ENCODE data around the gene COLEC12.
"Not testable (repeated sequence)": the region's sequence is repeated elsewhere in the genome, so short reads cannot be mapped to it uniquely, and the experiment has no call there.

COLEC12 gene

GRCh38 chr18:410047-410455 lies 90.5 kb downstream of the COLEC12 start:
- no peak for DNase-seq
- Histone ChIP-seq H3K36me3 (no peaks in the 10 kb centered on the region), H3K9me3 (ENCODE audit: severe bottlenecking) (peaks cover 9% of the 10 kb centered on the region), H3K27me3 (ENCODE audit: insufficient read depth, low read depth, severe bottlenecking) (no peaks in the 10 kb centered on the region), H3K4me3 (ENCODE audit: low read depth, low read length) (no peak overlapping the region), H3K27ac (no peak overlapping the region)
- no peak for TF ChIP-seq CTCF (IDR thresholded peaks at IDR 0.05; ENCODE audit: low read depth, low read length)

- Histone ChIP-seq H3K27me3 (ENCODE audit: insufficient read depth, low read depth, severe bottlenecking) (no peaks in the 10 kb centered on the region), H3K27ac (no peak overlapping the region), H3K4me3 (ENCODE audit: low read depth, low read length) (no peak overlapping the region), H3K36me3 (no peaks in the 10 kb centered on the region), H3K9me3 (ENCODE audit: severe bottlenecking) (peaks cover 17% of the 10 kb centered on the region)
- no peak for DNase-seq
- no peak for TF ChIP-seq CTCF (IDR thresholded peaks at IDR 0.05; ENCODE audit: low read depth, low read length)
These were observed 92.1 kb downstream of the COLEC12 start for GRCh38 chr18:408367-408766.

GRCh38 chr18:407626-408224 lies 92.8 kb downstream of the COLEC12 start:
- DNase-seq = no peak
- Histone ChIP-seq H3K36me3 (no peaks in the 10 kb centered on the region), H3K27ac (no peak overlapping the region), H3K4me3 (ENCODE audit: low read depth, low read length) (no peak overlapping the region), H3K9me3 (ENCODE audit: severe bottlenecking) (peaks cover 17% of the 10 kb centered on the region), H3K27me3 (ENCODE audit: insufficient read depth, low read depth, severe bottlenecking) (no peaks in the 10 kb centered on the region)
- TF ChIP-seq CTCF (IDR thresholded peaks at IDR 0.05; ENCODE audit: low read depth, low read length) = no peak

- peaks cover 17% of the 10 kb centered on the region for H3K9me3 ChIP-seq (ENCODE audit: severe bottlenecking)
- H3K27me3 ChIP-seq (ENCODE audit: insufficient read depth, low read depth, severe bottlenecking) = no peaks in the 10 kb centered on the region
- no peaks in the 10 kb centered on the region for H3K36me3 ChIP-seq
- no peak for TF ChIP-seq CTCF (IDR thresholded peaks at IDR 0.05; ENCODE audit: low read depth, low read length)
- no peak overlapping the region for H3K27ac ChIP-seq
- no peak for DNase-seq
- no peak overlapping the region for H3K4me3 ChIP-seq (ENCODE audit: low read depth, low read length)
These were observed 93.3 kb downstream of the COLEC12 start for GRCh38 chr18:407191-407590.

GRCh38 chr18:406677-407076 lies 93.8 kb downstream of the COLEC12 start:
- TF ChIP-seq CTCF (IDR thresholded peaks at IDR 0.05; ENCODE audit: low read depth, low read length) = no peak

GRCh38 chr18:405006-405405 lies 95.5 kb downstream of the COLEC12 start:
- not testable (repeated sequence) for H3K36me3 ChIP-seq; H3K27me3 ChIP-seq (ENCODE audit: insufficient read depth, low read depth, severe bottlenecking); H3K27ac ChIP-seq; H3K4me3 ChIP-seq (ENCODE audit: low read depth, low read length); DNase-seq
- H3K9me3 ChIP-seq (ENCODE audit: severe bottlenecking) = peaks cover 17% of the 10 kb centered on the region

More at GRCh38 chr18:406677-407076, 93.8 kb downstream of the COLEC12 start:
- peaks cover 17% of the 10 kb centered on the region for H3K9me3 ChIP-seq (ENCODE audit: severe bottlenecking)
- no peaks in the 10 kb centered on the region for H3K27me3 ChIP-seq (ENCODE audit: insufficient read depth, low read depth, severe bottlenecking)
- DNase-seq = no peak
- H3K27ac ChIP-seq = no peak overlapping the region
- H3K4me3 ChIP-seq (ENCODE audit: low read depth, low read length) = no peak overlapping the region
- no peaks in the 10 kb centered on the region for H3K36me3 ChIP-seq
